ENCODE data around the gene CNTN4.

Gene CNTN4

DNA sequence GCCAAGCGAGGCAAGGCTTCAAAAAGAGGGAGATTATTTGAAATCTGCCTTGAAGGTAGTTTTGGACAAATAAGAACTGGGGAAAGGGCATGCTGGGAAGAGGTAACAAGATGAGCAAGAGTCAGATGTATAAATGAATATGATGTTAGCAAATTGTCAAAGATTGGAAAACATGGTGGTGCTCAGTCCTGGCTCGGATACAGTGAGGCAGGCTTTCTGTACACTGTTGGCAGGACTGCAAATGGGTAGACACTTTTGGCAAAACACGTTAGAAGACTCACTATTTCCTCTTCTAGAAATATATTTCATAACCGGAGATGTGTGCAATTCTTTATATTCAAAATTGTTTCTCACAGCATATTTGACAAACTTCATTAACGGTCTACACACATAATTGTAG is 581.6 kb downstream of the CNTN4 start:
- no peak for DNase-seq (ENCODE audit: low read depth, low spot score)

DNA sequence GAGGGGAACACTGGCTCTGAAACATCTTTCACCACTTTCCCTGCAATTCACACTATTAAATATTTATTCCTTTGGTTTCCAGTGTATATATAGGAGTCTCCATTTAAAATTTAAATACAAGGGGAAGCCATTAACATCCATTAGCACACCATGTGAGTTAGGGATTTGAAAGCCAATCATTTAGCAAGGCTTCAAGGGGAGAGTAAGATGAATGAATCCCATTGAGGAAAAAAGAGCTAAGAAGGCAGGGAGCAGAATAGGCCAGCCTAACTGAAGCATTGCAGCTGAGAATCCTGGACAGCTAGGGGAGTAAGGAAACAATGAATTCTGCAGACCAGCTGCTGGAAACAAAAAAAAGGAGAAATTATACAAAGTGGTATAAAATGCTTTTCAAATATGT is 585.4 kb downstream of the CNTN4 start:
- no peak for DNase-seq (ENCODE audit: low read depth, low spot score)

DNA sequence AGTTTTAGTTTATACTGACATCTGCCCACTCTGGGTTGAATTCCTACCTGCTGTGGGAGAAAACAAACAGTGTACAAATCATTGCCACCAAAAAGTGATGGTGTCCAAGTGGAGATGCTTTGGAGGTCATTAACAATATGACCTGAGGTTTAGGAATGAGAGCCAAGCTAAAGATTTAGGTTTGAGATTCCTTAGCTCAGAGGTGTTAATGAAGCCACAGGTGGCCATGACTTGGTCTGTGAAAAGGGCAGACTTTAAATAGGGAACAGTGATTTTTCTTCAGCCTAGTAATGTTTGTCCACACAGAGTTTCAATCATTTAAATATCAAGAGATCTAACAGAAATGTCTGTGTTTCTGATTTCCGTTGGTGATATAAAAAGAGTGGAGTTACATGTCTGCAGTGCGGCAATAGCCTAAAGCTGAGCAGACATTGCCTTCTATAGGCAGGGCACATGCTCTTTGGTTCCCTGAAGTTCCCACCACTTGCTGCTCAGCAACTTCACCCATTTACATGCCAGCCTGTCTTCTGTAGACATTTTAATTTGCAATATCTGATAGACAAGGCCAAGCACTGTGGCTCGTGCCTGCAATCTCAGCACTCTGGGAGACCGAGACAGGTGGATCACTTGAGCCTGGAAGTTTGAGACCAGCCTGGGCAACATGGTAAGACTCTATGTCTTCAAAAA is 588.3 kb downstream of the CNTN4 start:
- no peak for DNase-seq (ENCODE audit: low read depth, low spot score)

DNA sequence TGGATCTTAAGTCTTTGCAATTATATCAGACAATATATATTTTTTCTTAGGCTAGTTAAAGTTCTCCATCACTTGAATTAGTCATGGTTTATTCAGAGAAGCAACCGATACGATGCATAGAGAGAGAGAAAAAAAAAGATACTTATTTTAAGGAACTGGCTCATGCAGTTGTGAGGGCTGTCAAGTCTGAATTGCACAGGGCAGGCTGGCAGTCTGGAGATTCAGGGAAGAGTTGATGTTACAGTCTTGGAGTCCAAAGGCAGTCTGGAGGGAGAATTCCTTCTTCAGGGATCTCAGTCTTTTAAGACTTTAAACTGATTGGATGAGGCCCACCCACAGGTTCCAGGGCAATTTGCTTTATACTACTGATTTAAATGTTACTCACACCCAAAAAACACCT is 598.9 kb downstream of the CNTN4 start:
- no peak for DNase-seq (ENCODE audit: low read depth, low spot score)

DNA sequence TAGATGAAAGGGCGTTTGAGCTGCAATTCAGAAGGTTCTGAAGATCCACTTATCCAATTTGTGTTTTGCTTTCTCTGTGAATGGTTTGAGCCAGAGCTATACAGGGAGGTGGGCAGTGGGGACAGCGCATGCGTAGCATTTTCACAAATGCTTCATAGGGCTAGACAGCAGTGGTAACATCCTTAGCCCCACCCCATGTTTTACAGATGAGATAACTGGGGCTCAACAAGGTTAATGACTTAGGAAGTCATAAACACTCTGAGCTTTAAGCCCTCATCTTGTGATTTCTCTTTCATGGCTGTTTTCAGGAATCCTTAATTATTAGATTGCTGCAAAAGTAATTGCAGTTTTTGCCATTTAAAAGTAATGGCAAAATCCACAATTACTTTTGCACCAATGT is 602.8 kb downstream of the CNTN4 start:
- no peak for DNase-seq (ENCODE audit: low read depth, low spot score)

DNA sequence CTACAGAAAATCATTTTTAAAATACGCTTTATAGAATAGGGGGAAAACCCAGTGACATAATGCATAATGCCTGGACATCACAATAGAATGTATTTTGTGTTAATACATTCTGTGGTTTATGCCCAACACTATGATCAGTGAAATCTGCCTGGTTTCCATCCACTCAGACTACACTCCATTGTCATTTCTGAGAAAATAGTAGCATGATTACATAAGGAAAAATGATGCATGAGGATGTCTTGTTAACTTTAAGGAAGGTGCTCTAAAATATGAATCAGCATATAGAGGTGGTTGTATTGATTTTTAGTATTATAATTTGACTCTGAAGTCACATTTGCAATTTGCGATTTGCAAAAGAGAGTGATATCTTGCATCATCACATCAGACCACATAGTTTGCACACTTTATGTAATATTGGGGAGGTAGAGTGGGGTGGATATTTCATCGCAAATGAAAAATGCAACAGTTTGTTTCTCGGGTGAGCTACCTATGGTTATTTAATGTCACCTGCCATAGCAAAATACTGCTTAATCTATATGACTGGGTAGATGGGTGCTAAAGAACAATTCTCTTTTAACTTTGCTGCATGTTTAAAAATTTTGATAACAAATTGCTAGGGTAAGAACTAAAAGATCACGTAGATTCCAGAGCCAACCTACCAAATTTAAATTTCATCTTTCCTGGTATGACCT is 607.6 kb downstream of the CNTN4 start:
- DNase-seq (ENCODE audit: low read depth, low spot score) = no peak

DNA sequence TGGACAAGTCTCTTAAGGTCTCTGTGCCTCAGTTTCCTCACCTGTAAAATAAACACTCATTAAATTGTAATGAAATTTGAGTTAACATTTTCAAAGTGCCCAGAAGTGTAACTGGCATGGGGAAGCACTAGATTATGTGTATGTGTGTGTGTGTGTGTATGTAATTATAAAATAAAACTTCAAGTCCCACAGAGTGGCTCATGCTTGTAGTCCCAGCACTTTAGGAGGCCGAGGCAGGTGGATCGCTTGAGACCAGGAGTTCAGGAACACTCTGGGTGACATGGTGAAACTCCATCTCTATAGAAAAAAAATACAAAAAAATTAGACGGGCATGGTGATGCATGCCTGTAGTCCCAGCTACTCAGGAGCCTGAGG is 608.2 kb downstream of the CNTN4 start:
- no peak for DNase-seq (ENCODE audit: low read depth, low spot score)

DNA sequence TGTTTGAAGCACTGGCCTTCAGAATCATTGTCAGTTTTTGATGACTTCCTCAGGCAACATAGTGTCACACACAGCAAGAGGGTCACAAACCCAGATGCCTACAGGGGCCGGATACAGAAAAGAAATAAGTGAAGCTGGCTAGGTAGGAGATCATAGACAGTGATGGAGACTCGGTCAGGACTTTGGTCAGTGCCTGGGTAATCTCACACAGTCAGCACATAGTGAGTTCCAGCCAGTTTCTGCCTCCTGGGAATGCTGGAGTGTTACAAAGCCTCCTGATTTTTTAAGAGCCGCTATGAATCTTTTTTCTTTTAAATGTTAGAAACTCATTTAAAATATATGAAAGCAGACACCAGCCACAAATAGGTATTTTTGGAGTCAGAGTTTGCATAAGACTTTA is 612.4 kb downstream of the CNTN4 start:
- DNase-seq (ENCODE audit: low read depth, low spot score) = no peak

DNA sequence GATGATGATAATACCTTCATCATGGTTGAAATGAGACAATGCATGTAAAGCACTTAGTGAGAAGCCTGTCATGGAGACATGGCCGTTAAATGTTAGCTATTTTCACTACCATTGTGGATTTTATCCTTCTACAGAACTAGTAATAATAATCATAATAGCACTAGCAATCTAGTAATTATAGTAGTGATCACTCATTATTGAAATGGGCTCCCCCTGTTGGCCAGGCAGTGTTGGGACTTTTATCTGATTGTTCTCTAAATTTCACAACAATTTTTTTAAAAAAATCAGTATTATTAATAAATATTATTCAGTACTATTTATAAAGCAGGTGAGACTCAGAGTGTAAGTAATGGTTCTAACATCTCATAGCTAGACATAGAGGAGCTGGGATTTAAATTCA is 615.3 kb downstream of the CNTN4 start:
- DNase-seq (ENCODE audit: low read depth, low spot score) = no peak

DNA sequence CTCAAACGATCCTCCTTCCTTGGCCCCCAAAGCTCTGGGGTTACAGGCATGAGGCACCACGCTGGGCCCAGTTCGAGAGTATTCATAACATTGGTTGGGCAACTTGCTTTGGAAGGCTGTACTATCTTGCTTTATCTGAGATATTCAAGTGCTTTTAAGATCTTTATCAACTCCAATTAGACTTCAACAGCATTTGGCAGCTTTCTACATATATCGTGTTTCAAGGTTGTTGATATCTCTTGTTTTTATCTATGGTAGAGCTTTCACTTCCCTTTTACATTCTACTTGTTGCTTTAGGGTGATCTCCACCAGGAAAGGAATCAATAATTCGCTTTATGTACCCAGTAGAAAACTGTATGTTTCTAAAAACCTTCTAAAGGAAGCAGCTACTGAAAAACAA is 616.2 kb downstream of the CNTN4 start:
- no peak for DNase-seq (ENCODE audit: low read depth, low spot score)

DNA sequence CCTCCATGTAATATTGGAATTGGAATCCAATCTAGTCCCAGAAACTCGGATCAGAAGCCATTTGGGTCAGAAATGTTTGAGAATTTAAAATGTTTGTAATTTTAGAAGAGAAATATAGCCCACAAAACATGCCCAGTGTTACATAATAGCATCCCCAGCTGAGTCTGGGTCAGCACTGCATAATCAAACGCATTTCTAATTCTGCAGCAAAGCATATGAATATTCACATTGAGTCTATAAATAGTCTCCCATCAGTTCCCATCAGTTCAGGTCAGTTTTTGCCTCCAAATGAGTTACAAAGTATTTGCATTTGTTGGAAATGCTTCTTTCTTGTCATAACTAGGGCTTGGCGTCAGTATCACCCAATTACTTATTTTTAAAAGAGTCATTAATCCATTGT is 628.4 kb downstream of the CNTN4 start:
- DNase-seq (ENCODE audit: low read depth, low spot score) = no peak

DNA sequence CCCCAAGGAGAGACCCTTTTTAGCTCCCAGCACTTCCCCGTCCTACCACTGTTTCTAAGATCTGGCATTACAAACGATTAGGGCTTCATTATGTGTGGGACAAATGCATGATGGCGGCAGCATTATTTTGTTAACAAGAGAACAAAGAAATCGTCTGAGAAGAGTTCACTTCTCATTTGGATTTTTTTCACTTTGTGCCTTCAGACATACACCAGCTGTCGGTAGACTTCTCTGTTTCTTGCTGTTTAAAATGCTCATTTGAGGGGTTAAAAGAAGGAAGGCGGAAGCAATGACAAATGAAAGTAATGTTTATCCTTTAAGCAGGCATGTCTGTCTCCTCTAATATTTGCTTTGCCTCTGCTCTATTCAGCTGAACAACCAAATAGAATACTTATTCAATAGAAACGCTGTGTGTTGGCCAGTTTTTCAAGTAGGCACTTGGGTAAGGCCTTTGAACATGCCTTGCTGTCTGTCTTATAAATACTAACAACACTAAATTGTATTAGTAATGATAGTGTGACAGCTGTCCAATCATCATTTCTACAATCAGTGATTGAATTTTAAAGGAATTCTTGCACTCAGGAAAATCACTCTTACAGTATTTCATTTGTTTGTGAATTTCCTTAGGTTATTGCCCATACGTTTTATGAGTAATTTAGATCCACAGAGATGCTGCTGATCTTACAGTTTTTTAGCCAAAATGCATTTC is 629.1 kb downstream of the CNTN4 start:
- DNase-seq (ENCODE audit: low read depth, low spot score) = no peak

DNA sequence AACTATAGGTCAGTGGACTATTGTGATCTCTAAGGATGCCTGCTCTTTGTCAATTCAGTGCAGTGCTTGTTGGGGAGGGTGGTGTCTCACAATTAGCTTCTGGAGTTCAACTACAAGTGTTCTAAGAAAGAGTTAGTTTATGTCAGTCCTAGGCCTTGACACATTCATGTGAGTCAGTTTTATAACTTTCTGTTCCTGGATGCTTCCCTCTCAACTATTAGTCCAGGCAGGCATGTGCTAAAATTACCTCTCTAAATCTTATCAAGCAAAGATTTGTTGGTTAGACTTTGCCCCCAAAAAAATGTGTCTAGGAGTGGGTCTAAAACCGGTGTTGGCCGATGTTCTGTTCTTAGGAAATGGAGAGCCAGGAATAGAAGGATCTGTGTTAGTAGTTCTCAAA is 633.2 kb downstream of the CNTN4 start:
- no peak for DNase-seq (ENCODE audit: low read depth, low spot score)

DNA sequence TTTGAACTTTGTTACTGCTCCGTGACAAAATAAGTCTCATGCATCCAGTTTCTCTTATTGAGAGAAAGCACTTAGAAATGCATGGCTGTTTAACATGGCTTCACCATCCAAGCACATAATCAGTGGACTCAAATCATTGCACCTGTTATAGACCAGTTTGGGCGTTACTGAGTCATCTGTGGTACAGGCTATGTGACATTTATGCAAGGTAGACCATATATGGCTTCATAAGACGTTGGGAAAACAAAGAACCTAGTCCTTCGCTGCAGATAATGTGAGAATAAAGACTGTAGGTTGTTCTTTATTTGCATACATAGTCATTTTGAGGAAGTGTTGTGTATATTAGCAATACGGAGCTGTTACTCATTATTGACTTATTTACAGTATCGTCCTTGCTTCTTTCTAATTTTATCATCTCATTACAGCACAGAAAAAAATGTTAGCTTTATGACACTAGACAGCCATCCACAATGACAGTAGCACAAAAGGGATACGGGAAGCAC is 636.8 kb downstream of the CNTN4 start:
- DNase-seq (ENCODE audit: low read depth, low spot score) = no peak

DNA sequence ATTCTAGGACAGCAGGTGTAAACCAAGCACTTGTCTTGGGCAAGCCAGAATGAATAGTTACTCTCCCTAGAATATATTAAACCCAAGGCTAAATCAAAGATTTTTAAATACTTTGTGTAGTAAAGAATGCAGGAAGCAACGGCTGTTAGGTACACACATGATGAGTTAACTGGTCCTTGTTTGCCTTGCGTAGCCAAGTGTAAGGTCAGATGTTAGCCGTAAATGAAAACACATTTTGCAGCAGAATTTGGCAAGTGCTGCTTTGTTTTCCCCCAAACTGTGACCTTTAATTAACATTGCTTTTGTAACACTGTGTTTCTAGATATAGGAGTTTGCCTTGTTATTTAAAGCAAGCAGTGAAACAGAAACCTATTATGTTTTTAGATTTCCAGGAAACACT is 642.9 kb downstream of the CNTN4 start:
- no peak for DNase-seq (ENCODE audit: low read depth, low spot score)

DNA sequence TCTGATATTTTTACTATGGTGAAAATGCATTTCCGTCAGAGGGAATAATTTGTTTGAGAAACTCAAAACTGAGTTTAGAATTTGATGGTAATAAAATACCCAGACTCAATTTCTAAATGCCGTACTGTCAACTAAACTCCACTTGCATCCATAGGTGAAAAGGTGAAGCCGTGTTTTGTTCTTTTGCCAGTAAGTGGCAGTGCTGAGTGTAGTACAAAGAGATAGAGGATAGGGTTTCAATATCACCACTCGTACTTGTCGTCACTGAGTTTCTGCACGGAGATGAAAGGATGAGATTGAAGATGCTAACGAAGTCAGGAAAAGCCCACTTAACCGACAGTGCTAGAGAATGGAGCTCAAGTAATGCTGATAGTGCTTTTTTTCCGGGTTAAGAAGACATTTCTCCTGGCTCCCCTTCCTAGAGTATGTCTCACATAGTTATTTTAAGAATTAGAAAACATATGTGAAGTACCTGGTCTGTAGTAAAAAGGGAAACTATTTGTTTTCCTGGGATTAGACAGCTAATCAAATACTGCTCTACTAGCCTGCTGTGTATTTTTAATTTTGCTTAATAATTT is 666.4 kb downstream of the CNTN4 start:
- DNase-seq (ENCODE audit: low read depth, low spot score) = no peak

DNA sequence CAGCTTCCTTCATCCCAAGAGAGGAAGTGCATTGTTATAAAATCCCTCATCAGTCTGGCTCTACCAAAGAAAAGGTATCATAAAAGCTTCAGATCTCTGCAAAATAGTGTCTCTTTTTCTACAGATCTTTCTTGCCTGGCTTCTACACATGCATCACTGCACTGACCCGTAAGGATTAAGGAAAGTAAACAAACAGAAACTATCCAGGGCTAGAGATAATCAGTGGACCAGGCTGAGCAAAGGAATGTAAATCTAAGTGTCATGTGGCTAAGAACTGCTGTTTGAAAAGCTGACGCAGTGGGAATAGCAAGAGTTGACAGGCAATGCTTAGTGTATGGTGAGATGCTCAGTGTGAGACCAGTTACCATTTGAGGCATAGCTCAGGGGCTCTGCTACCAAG is 671.8 kb downstream of the CNTN4 start:
- no peak for DNase-seq (ENCODE audit: low read depth, low spot score)

DNA sequence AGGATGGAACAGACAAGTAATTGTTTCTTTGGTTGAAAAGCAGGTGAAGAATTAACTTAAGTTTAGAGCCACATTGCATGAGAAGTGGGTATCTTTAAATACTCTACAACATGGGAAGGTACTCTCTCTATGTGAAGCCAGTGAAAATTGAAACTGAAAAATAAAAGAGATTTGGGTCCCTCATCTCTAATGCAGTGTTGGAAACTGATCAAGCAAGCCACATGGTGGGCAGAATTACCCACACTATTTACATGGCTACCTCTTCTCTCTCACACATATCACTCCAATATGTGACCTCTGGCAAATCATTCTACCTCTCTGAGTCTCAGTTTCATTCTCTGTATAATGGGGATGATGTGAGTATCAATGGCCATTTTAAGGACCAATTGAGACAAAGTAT is 672.5 kb downstream of the CNTN4 start:
- no peak for DNase-seq (ENCODE audit: low read depth, low spot score)

DNA sequence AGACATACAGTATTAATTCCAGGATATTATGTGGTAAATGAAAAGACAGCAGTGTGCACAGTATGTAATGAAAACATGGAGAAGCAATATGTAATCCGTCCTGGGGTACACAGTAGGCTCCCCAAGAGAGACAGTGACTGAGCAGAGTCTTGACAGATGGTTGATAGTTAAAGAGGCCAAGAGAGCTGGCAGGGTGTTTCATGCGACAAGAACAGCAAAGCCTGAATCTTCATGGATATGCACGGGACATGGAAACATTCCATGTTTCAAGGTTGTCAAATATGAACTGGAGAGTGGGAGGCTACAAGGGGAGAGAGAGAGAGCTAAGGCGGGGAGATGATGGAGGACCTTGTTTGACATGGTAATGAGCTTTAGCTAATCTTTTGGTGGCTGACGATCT is 673.1 kb downstream of the CNTN4 start:
- no peak for DNase-seq (ENCODE audit: low read depth, low spot score)

DNA sequence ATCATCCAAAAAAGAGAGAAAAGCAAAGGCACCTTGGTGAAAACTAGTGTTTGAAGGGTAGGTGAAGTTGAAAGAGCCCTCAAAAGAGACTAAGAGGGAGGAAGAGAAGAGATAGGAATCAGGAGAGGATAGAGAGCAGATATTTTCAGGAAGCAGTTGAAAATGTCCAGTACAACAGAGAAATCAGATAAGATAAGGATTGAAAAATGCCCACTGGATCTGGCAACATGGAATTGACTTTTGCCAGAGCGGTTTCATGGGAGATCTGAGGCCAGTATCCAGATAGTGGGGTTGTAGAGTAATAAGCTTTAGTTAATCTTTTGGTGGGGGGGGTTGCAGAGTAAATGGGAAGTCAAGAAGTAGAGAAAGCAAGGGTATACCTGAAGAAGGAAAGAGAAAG is 674.1 kb downstream of the CNTN4 start:
- DNase-seq (ENCODE audit: low read depth, low spot score) = no peak

DNA sequence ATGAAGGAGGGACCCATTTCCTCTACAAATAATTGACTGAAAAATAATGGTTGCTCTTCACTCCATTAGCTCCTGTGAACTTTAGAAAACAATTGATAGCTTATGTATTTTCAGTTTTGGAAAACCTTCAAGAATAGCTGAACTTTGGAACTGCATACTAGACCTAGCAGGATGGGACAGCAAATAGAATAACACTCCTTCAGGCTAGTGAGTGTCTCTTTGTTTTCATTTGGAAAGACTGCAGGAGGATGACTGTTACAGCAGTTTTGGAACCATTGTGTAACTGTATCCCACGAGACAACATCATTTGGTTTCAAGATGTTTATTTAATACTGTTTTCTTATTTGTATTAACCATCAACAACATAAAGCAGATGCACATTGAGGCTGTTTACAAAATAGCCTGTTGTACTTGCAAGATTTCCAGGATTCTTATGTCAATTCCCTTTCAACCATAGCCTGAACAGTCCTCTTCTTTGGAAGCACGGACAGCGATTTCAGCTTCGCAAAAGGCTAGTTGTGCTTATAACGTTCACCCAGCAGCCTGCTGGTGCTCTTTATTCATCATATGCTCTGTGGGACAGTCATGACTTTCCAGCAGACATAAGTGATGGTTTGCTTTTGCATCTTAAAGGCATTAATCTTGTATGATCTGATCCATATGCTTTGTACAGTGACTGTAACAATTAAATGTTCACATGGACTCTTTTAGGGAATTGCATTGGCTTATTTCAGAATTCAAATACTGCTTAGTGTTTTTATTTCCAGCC is 676.0 kb downstream of the CNTN4 start:
- DNase-seq (ENCODE audit: low read depth, low spot score) = no peak

DNA sequence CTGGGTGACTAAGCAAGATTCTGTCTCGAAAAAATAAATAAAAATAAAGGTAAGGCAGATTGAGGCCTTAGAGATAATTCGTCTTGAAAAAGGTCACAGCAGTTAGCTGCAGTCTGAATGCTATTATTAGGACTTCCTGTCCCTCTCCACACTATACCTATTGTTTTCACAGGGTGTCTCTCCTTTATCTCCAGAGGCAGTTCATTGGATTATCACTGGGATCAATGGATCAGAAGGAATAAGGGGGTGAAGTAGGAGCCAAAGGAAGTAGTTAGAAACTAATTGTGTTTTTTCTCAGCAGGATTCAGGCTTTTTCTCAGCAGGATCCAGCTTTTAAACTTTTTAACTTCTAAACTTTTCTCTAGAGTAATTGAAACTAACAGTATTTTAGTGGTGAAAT is 684.6 kb downstream of the CNTN4 start:
- no peak for DNase-seq (ENCODE audit: low read depth, low spot score)
